HG03103 (cell line): ENCODE measurements around the gene NECTIN2.
"Not testable (repeated sequence)": the region's sequence is repeated elsewhere in the genome, so short reads cannot be mapped to it uniquely, and the experiment has no call there.

Source experiments
- ATAC-seq: cut with Tn5 transposase; IDR thresholded peaks from one replicate; pipeline ENCODE4 v1.9.1; 2021; ENCODE audit warnings: low read depth; ENCODE audit not compliant: unreplicated experiment

The NECTIN2 gene

DNA sequence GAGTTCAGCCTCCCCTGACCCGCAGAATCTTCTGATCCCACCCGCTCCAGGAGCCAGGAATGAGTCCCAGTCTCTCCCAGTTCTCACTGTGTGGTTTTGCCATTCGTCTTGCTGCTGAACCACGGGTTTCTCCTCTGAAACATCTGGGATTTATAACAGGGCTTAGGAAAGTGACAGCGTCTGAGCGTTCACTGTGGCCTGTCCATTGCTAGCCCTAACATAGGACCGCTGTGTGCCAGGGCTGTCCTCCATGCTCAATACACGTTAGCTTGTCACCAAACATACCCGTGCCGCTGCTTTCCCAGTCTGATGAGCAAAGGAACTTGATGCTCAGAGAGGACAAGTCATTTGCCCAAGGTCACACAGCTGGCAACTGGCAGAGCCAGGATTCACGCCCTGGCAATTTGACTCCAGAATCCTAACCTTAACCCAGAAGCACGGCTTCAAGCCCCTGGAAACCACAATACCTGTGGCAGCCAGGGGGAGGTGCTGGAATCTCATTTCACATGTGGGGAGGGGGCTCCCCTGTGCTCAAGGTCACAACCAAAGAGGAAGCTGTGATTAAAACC is 58.4 kb downstream of the NECTIN2 start:
- no peak for ATAC-seq

DNA sequence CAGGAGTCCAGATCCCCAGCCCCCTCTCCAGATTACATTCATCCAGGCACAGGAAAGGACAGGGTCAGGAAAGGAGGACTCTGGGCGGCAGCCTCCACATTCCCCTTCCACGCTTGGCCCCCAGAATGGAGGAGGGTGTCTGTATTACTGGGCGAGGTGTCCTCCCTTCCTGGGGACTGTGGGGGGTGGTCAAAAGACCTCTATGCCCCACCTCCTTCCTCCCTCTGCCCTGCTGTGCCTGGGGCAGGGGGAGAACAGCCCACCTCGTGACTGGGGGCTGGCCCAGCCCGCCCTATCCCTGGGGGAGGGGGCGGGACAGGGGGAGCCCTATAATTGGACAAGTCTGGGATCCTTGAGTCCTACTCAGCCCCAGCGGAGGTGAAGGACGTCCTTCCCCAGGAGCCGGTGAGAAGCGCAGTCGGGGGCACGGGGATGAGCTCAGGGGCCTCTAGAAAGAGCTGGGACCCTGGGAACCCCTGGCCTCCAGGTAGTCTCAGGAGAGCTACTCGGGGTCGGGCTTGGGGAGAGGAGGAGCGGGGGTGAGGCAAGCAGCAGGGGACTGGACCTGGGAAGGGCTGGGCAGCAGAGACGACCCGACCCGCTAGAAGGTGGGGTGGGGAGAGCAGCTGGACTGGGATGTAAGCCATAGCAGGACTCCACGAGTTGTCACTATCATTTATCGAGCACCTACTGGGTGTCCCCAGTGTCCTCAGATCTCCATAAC is 59.5 kb downstream of the NECTIN2 start, which contains the start of gene APOE:
APOE (plus strand) TSS at position 360 of the 724 bp plus-strand sequence. CDS start 829 bp downstream, outside the sequence.
- no peak for ATAC-seq

DNA sequence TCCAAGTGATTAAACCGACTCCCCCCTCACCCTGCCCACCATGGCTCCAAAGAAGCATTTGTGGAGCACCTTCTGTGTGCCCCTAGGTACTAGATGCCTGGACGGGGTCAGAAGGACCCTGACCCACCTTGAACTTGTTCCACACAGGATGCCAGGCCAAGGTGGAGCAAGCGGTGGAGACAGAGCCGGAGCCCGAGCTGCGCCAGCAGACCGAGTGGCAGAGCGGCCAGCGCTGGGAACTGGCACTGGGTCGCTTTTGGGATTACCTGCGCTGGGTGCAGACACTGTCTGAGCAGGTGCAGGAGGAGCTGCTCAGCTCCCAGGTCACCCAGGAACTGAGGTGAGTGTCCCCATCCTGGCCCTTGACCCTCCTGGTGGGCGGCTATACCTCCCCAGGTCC is 61.5 kb downstream of the NECTIN2 start:
- ATAC-seq = no peak

DNA sequence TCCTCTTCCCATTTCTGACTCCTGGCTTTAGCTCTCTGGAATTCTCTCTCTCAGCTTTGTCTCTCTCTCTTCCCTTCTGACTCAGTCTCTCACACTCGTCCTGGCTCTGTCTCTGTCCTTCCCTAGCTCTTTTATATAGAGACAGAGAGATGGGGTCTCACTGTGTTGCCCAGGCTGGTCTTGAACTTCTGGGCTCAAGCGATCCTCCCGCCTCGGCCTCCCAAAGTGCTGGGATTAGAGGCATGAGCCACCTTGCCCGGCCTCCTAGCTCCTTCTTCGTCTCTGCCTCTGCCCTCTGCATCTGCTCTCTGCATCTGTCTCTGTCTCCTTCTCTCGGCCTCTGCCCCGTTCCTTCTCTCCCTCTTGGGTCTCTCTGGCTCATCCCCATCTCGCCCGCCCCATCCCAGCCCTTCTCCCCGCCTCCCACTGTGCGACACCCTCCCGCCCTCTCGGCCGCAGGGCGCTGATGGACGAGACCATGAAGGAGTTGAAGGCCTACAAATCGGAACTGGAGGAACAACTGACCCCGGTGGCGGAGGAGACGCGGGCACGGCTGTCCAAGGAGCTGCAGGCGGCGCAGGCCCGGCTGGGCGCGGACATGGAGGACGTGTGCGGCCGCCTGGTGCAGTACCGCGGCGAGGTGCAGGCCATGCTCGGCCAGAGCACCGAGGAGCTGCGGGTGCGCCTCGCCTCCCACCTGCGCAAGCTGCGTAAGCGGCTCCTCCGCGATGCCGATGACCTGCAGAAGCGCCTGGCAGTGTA is 62.2 kb downstream of the NECTIN2 start:
- ATAC-seq = no peak

DNA sequence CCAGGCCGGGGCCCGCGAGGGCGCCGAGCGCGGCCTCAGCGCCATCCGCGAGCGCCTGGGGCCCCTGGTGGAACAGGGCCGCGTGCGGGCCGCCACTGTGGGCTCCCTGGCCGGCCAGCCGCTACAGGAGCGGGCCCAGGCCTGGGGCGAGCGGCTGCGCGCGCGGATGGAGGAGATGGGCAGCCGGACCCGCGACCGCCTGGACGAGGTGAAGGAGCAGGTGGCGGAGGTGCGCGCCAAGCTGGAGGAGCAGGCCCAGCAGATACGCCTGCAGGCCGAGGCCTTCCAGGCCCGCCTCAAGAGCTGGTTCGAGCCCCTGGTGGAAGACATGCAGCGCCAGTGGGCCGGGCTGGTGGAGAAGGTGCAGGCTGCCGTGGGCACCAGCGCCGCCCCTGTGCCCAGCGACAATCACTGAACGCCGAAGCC is 62.8 kb downstream of the NECTIN2 start:
- ATAC-seq = no peak

DNA sequence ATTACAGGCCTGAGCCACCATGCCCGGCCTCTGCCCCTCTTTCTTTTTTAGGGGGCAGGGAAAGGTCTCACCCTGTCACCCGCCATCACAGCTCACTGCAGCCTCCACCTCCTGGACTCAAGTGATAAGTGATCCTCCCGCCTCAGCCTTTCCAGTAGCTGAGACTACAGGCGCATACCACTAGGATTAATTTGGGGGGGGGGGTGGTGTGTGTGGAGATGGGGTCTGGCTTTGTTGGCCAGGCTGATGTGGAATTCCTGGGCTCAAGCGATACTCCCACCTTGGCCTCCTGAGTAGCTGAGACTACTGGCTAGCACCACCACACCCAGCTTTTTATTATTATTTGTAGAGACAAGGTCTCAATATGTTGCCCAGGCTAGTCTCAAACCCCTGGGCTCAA is 63.7 kb downstream of the NECTIN2 start:
- no peak for ATAC-seq

DNA sequence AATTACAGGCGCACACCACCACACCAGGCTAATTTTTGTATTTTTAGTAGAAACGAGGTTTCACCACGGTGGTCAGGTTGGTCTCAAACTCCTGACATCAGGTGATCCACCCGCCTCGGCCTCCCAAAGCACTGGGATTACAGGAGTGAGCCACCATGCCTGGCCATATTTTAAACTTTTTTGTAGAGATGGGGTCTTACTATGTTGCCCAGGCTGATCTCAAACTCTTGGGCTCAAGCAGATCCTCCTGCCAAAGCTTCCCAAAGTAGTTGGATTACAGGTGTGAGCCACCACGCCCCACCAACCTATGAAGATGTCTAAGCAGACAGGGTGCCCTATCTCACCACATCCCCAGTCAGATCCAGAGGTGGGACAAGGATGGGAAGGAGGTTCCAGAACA is 65.8 kb downstream of the NECTIN2 start:
- not testable (repeated sequence) for ATAC-seq

DNA sequence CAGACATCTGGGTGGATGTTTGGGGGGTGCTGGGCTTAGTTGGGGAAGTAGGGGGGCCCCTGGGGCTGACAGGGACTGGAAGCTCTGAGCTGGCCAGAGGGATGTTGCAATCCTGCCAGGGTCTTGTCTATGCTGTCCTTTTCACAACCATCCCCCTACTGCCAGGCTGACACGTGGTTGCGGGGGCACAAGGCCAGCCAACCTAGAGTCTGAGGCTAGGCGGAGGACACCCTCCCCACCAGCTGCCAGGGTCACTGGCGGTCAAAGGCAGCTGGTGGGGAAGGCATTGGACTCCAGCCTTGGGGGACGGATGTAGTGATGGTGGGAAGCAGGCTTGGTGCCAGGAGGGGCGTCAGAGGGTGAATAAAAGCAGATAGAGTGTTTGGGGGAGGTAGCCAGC is 66.8 kb downstream of the NECTIN2 start:
- no peak for ATAC-seq

GRCh38 chr19:44913512-44914432 is 67.7 kb downstream of the NECTIN2 start:
- ATAC-seq = not testable (repeated sequence)

DNA sequence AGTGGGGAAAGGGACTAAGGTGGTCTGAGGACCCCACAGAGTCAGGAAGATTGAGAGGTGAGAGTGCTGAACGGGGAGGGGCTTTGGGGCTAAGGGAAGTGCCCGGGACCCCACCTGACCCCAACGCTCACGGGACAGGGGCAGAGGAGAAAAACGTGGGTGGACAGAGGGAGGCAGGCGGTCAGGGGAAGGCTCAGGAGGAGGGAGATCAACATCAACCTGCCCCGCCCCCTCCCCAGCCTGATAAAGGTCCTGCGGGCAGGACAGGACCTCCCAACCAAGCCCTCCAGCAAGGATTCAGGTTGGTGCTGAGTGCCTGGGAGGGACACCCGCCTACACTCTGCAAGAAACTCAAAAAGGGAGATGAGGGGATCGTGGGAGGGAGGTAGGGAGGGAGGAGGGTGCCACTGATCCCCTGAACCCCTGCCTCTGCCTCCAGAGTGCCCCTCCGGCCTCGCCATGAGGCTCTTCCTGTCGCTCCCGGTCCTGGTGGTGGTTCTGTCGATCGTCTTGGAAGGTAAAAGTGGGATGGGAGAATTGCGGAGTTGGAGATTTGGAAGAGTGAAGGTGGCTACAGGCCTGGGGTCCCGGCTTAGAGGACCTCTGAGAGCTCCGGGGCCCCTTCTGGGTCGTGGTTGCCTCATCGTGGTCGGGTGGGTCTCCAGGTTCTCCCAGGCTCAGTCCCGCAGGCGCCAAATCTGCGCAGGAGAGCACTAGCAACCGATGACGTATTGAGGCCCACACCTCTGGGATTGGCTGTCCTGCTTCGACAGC is 68.5 kb downstream of the NECTIN2 start, which contains the start of gene APOC1:
APOC1 (plus strand) TSS at position 176 of the 774 bp plus-strand sequence; CDS start at position 460, 284 bp downstream.
- ATAC-seq = peak; percentile 85

DNA sequence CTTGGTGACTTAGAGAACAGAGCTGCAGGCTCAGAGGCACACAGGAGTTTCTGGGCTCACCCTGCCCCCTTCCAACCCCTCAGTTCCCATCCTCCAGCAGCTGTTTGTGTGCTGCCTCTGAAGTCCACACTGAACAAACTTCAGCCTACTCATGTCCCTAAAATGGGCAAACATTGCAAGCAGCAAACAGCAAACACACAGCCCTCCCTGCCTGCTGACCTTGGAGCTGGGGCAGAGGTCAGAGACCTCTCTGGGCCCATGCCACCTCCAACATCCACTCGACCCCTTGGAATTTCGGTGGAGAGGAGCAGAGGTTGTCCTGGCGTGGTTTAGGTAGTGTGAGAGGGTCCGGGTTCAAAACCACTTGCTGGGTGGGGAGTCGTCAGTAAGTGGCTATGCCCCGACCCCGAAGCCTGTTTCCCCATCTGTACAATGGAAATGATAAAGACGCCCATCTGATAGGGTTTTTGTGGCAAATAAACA is 78.2 kb downstream of the NECTIN2 start:
- no peak for ATAC-seq

- ATAC-seq = no peak
Observed at GRCh38 chr19:44925114-44925891, 79.2 kb downstream of the NECTIN2 start.

DNA sequence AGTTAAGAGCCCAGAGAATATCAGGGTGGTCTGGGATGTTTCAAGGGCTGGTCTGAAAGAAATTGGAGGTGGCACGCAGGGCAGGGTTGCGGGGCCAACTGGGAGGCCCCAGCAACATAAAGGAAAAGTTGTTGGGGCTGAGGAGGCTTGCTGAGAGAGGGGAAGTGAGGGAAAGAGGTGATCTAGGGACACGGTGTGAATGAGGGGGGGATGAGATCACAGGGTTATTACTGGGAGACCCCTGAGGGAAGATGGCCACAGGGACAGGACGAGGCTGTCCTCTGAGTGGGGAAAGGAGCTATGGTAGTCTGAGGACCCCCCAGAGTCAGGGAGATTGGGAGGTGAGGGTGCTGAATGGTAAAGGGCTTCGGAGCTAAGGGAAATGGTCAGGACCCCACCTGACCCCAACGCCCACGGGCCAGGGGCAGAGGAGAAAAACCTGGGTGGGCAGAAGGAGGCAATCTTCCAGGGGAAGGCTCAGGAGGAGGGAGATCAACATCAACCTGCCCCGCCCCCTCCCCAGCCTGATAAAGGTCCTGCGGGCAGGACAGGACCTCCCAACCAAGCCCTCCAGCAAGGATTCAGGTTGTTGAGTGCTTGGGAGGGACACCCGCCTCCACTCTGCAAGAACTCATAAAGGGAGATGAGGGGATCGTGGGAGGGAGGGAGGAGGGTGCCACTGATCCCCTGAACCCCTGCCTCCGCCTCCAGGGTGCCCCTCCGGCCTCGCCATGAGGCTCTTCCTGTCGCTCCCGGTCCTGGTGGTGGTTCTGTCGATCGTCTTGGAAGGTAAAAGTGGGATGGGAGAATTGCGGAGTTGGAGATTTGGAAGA is 80.4 kb downstream of the NECTIN2 start:
- ATAC-seq = not testable (repeated sequence)

GRCh38 chr19:44927746-44928145 is 81.6 kb downstream of the NECTIN2 start:
- ATAC-seq = no peak

GRCh38 chr19:44930088-44930487 is 84.0 kb downstream of the NECTIN2 start:
- no peak for ATAC-seq

DNA sequence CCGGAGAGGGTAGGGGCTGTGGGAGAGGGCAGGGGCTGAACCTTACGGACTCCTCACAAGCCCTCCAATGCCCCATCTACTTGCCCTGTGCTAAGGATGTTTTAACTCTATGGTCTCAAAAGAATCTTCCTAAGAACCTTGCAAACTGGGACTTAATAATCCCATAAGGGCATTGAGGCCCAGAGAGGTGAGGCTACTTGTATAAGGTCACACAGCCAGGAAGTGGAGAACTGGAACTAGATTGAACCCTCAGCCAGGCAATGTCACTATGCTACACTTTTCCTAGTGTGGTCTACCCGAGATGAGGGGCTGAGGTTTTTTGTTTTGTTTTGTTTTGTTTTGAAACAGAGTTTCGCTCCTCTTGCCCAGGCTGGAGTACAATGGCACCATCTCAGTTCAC is 85.4 kb downstream of the NECTIN2 start:
- ATAC-seq = no peak
